WTC11 (cell line): ENCODE results near the gene SNRPB2. TPM values are rescaled to one million over a fixed set of nuclear protein-coding genes. Genes with fewer than 3 reads are reported as not detected.

ENCODE experiments used
- ATAC-seq: fragments of 200-7000 bp; cut with Tn5 transposase; 2 replicates; pipeline ENCODE4 v1.10.0; 2021; ENCODE audit warnings: mild to moderate bottlenecking, moderate library complexity
- CTCF ChIA-PET: fragments of 300-600 bp; sonication (Branson Sonifier 250); formaldehyde crosslinking; loops from one replicate; lab custom pipeline; 2021; ENCODE audit warnings: antibody characterized with exemption; lab: Charles Lee
- POLR2A ChIA-PET: fragments of 350-600 bp; sonication (Branson Sonifier 250); formaldehyde crosslinking; loops from one replicate; lab custom pipeline; 2021; ENCODE audit warnings: antibody characterized with exemption; lab: Charles Lee
- DNase-seq: peaks from one replicate; pipeline ENCODE4 v3.0.0; 2021; ENCODE audit warnings: low spot score
- H3K27ac Mint-ChIP-seq: 2 replicates; pipeline ENCODE4 v1.8.0; 2021; ENCODE audit warnings: mixed read lengths
- H3K27me3 Mint-ChIP-seq: 2 replicates; pipeline ENCODE4 v1.8.0; 2021; ENCODE audit warnings: low read depth, mild to moderate bottlenecking, moderate library complexity, mixed read lengths
- H3K36me3 Mint-ChIP-seq: 2 replicates; pipeline ENCODE4 v1.8.0; 2021; ENCODE audit warnings: mixed read lengths
- H3K4me1 Mint-ChIP-seq: 2 replicates; pipeline ENCODE4 v1.8.0; 2022; ENCODE audit warnings: mixed read lengths
- H3K4me3 Mint-ChIP-seq: 2 replicates; pipeline ENCODE4 v1.8.0; 2021; ENCODE audit warnings: mild to moderate bottlenecking, moderate library complexity, mixed read lengths
- H3K9me3 Mint-ChIP-seq: 2 replicates; pipeline ENCODE4 v1.8.0; 2021; ENCODE audit warnings: mixed read lengths
- CBFB ChIP-seq: sonication (generic); formaldehyde crosslinking; IDR thresholded peaks from 2 replicates; pipeline ENCODE4 v1.8.1; 2022; ENCODE audit warnings: mild to moderate bottlenecking, low read depth, missing genetic modification reagents
- CREM ChIP-seq: sonication (generic); formaldehyde crosslinking; IDR thresholded peaks from 2 replicates; pipeline ENCODE4 v1.8.1; 2022; ENCODE audit warnings: mild to moderate bottlenecking, missing genetic modification reagents, moderate library complexity
- EMX1 ChIP-seq: fragments of 250-450 bp; sonication (Bioruptor Pico); IDR thresholded peaks from 2 replicates; pipeline ENCODE4 v1.8.0; 2021; ENCODE audit warnings: mild to moderate bottlenecking
- GTF2I ChIP-seq: fragments of 250-450 bp; sonication (Bioruptor Pico); conservative IDR thresholded peaks from 2 replicates; pipeline ENCODE4 v1.4.0; 2021; ENCODE audit warnings: mild to moderate bottlenecking
- JUN ChIP-seq: sonication (generic); formaldehyde crosslinking; IDR thresholded peaks from 2 replicates; pipeline ENCODE4 v1.8.0; 2023; ENCODE audit warnings: mild to moderate bottlenecking, missing genetic modification reagents
- NR3C1 ChIP-seq: sonication (generic); formaldehyde crosslinking; conservative IDR thresholded peaks from 2 replicates; pipeline ENCODE4 v1.8.1; 2023; ENCODE audit warnings: low read depth, mild to moderate bottlenecking, missing genetic modification reagents
- TCF7 ChIP-seq: sonication (generic); formaldehyde crosslinking; IDR thresholded peaks from 2 replicates; pipeline ENCODE4 v1.8.0; 2022; ENCODE audit warnings: mild to moderate bottlenecking, low read depth, missing genetic modification reagents, moderate library complexity
- ZNF281 ChIP-seq: sonication (generic); formaldehyde crosslinking; IDR thresholded peaks from 2 replicates; pipeline ENCODE4 v1.8.0; 2023; ENCODE audit warnings: mild to moderate bottlenecking, missing genetic modification reagents
- ZNF396 ChIP-seq: fragments of 250-450 bp; sonication (Bioruptor Pico); IDR thresholded peaks from 2 replicates; pipeline ENCODE4 v1.8.0; 2021; ENCODE audit warnings: mild to moderate bottlenecking, moderate library complexity, borderline replicate concordance
- total RNA-seq: library from RNA; stranded (reverse); gene quantifications from 3 replicates; pipeline ENCODE4 v1.2.3, GENCODE V29; 2021
- TF ChIP-seq, protein P1 (sequence below): sonication (generic); formaldehyde crosslinking; IDR thresholded peaks from 2 replicates; pipeline ENCODE4 v1.8.1; 2023; ENCODE audit warnings: mild to moderate bottlenecking, missing genetic modification reagents, borderline replicate concordance
- TF ChIP-seq, protein P2 (sequence below): sonication (generic); formaldehyde crosslinking; IDR thresholded peaks from 2 replicates; pipeline ENCODE4 v1.8.1; 2023; ENCODE audit warnings: mild to moderate bottlenecking, missing genetic modification reagents, moderate library complexity

The SNRPB2 gene
- total RNA-seq, 1 experiment from 2014 or later: 88.3 TPM

GRCh38 chr20:16709017-16709416, 20.8 kb upstream of the SNRPB2 start:
- Mint-ChIP-seq H3K4me3 (no peak overlapping the region), H3K27ac (no peak overlapping the region), H3K36me3 (peaks cover 30% of the 10 kb centered on the region), H3K27me3 (no peaks in the 10 kb centered on the region), H3K4me1 (peaks cover 5% of the 10 kb centered on the region), H3K9me3 (peaks cover 38% of the 10 kb centered on the region)
- CTCF ChIA-PET: no interaction called here
- ATAC-seq (no peak), DNase-seq (no peak)
- no peak for TF ChIP-seq ZNF281 (CRISPR knock-in tag)
- TF ChIP-seq EMX1 (CRISPR knock-in tag): no peak
- no peak for TF ChIP-seq JUN (CRISPR knock-in tag)
- TF ChIP-seq, protein P1, sequence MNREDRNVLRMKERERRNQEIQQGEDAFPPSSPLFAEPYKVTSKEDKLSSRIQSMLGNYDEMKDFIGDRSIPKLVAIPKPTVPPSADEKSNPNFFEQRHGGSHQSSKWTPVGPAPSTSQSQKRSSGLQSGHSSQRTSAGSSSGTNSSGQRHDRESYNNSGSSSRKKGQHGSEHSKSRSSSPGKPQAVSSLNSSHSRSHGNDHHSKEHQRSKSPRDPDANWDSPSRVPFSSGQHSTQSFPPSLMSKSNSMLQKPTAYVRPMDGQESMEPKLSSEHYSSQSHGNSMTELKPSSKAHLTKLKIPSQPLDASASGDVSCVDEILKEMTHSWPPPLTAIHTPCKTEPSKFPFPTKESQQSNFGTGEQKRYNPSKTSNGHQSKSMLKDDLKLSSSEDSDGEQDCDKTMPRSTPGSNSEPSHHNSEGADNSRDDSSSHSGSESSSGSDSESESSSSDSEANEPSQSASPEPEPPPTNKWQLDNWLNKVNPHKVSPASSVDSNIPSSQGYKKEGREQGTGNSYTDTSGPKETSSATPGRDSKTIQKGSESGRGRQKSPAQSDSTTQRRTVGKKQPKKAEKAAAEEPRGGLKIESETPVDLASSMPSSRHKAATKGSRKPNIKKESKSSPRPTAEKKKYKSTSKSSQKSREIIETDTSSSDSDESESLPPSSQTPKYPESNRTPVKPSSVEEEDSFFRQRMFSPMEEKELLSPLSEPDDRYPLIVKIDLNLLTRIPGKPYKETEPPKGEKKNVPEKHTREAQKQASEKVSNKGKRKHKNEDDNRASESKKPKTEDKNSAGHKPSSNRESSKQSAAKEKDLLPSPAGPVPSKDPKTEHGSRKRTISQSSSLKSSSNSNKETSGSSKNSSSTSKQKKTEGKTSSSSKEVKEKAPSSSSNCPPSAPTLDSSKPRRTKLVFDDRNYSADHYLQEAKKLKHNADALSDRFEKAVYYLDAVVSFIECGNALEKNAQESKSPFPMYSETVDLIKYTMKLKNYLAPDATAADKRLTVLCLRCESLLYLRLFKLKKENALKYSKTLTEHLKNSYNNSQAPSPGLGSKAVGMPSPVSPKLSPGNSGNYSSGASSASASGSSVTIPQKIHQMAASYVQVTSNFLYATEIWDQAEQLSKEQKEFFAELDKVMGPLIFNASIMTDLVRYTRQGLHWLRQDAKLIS (CRISPR knock-in tag): no peak
- POLR2A ChIA-PET: no interaction called here

- H3K27ac Mint-ChIP-seq: no peak overlapping the region
- H3K36me3 Mint-ChIP-seq: peaks cover 18% of the 10 kb centered on the region
- POLR2A ChIA-PET: no interaction called here
- H3K9me3 Mint-ChIP-seq: peaks cover 27% of the 10 kb centered on the region
- peaks cover 18% of the 10 kb centered on the region for H3K4me1 Mint-ChIP-seq
- CTCF ChIA-PET: no interaction called here
- H3K27me3 Mint-ChIP-seq: no peaks in the 10 kb centered on the region
- DNase-seq (no peak), ATAC-seq (no peak)
- no peak overlapping the region for H3K4me3 Mint-ChIP-seq
- no peak for TF ChIP-seq TCF7 (CRISPR knock-in tag)
- TF ChIP-seq CBFB: no peak
- no peak for TF ChIP-seq ZNF281 (CRISPR knock-in tag)
- TF ChIP-seq, protein P1 (CRISPR knock-in tag): no peak
- TF ChIP-seq ZNF396 (CRISPR knock-in tag): no peak
- TF ChIP-seq CREM (CRISPR knock-in tag): no peak
- TF ChIP-seq, protein P2, sequence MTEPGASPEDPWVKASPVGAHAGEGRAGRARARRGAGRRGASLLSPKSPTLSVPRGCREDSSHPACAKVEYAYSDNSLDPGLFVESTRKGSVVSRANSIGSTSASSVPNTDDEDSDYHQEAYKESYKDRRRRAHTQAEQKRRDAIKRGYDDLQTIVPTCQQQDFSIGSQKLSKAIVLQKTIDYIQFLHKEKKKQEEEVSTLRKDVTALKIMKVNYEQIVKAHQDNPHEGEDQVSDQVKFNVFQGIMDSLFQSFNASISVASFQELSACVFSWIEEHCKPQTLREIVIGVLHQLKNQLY (CRISPR knock-in tag): no peak
- no peak for TF ChIP-seq GTF2I (CRISPR knock-in tag)
- TF ChIP-seq NR3C1 (CRISPR knock-in tag): no peak
- TF ChIP-seq, all 79 proteins: peak for 0
These were observed 19.0 kb upstream of the SNRPB2 start for GRCh38 chr20:16710781-16711180.
